Endothelial cell of umbilical vein (primary cell): ENCODE measurements around the gene CASP14. TPM values are rescaled to one million over a fixed set of nuclear protein-coding genes. Genes with fewer than 3 reads are reported as not detected.

Experiments used
- BruUV-seq: library from RNA; stranded (reverse); fragments of 400-500 nt; replicated peaks from 2 replicates; lab custom pipeline; 2021; lab: Mats Ljungman, UMichigan
- CTCF ChIA-PET: fragments of 300-600, 350-600 bp; sonication (Branson Sonifier 250); formaldehyde crosslinking; loops from one replicate; lab custom pipeline; 2021; ENCODE audit warnings: antibody characterized with exemption, inconsistent platforms; lab: Charles Lee
- POLR2A ChIA-PET: fragments of 300-600, 350-600 bp; sonication (Branson Sonifier 250); formaldehyde crosslinking; loops from one replicate; lab custom pipeline; 2021; ENCODE audit warnings: antibody characterized with exemption, inconsistent platforms; lab: Charles Lee
- DNase-seq: peaks from one replicate; pipeline ENCODE4 v3.0.0-alpha.2; 2011; ENCODE audit warnings: low read depth, low spot score
- FAIRE-seq: peaks from 2 replicates; lab custom pipeline; 2011; peaks lifted over from hg19 to GRCh38; lab: Jason Lieb, UNC
- H2AFZ ChIP-seq: 2 replicates; pipeline ENCODE4 v1.6.0; 2012; ENCODE audit warnings: low read depth, low read length, control low read depth, inconsistent platforms
- H3K27ac ChIP-seq: 2 replicates; pipeline ENCODE4 v1.5.1; 2011; ENCODE audit warnings: low read depth, mild to moderate bottlenecking, control low read depth, low read length, moderate library complexity; ENCODE audit not compliant: insufficient read depth
- H3K27me3 ChIP-seq, 2 experiments: 2 replicates each; pipeline versions ENCODE4 v1.6.0 to v1.6.1; 2011; ENCODE audit warnings: low read length in 2 of 2, mixed read lengths in 1 of 2; ENCODE audit not compliant: control insufficient read depth in 2 of 2, insufficient read depth in 2 of 2
- H3K36me3 ChIP-seq, 2 experiments: 2 replicates in 1 of 2; 3 replicates in 1 of 2; pipeline ENCODE4 v1.5.1; 2011; ENCODE audit warnings: low read length in 2 of 2, mild to moderate bottlenecking in 1 of 2, moderate library complexity in 1 of 2; ENCODE audit not compliant: control insufficient read depth in 2 of 2, insufficient read depth in 2 of 2; ENCODE audit errors: extremely low read depth in 1 of 2
- H3K4me1 ChIP-seq: 3 replicates; pipeline ENCODE4 v1.5.1; 2011; ENCODE audit warnings: mild to moderate bottlenecking, low read length; ENCODE audit not compliant: control insufficient read depth, insufficient read depth; ENCODE audit errors: extremely low read depth
- H3K4me2 ChIP-seq: 2 replicates; pipeline ENCODE4 v1.6.1; 2011; ENCODE audit warnings: low read length, control low read depth, mixed read lengths; ENCODE audit not compliant: insufficient read depth
- H3K4me3 ChIP-seq, 3 experiments: fragments of 200-600 bp in 1 of 3; sonication (generic), shearing (Covaris generic) in 1 of 3; replicated peaks in 1 of 3; 2 replicates each; pipeline ENCODE4 v1.5.1; 2011 to 2016; ENCODE audit warnings: control low read depth in 3 of 3, low read length in 3 of 3, mild to moderate bottlenecking in 2 of 3, inconsistent platforms in 1 of 3, low read depth in 1 of 3, moderate library complexity in 1 of 3; ENCODE audit not compliant: insufficient read depth in 1 of 3
- H3K79me2 ChIP-seq: 2 replicates; pipeline ENCODE4 v1.6.0; 2012; ENCODE audit warnings: low read length, inconsistent platforms; ENCODE audit not compliant: control insufficient read depth, insufficient read depth
- H3K9ac ChIP-seq: replicated peaks from 2 replicates; pipeline ENCODE3; 2011; ENCODE audit warnings: low read length, control low read depth; ENCODE audit not compliant: insufficient read depth; ENCODE audit errors: extremely low read depth
- H3K9me1 ChIP-seq: replicated peaks from 3 replicates; pipeline ENCODE4 v1.6.0; 2011; ENCODE audit warnings: mild to moderate bottlenecking, low read length; ENCODE audit not compliant: control insufficient read depth, insufficient read depth; ENCODE audit errors: extremely low read depth
- H3K9me3 ChIP-seq: replicated peaks from 2 replicates; pipeline ENCODE4 v1.5.1; 2012; ENCODE audit warnings: low read length, inconsistent platforms; ENCODE audit not compliant: control insufficient read depth, insufficient read depth
- H4K20me1 ChIP-seq: replicated peaks from 2 replicates; pipeline ENCODE3; 2011; ENCODE audit warnings: mild to moderate bottlenecking, low read length; ENCODE audit not compliant: control insufficient read depth, insufficient read depth; ENCODE audit errors: extremely low read depth
- EZH2 ChIP-seq: IDR thresholded peaks from 2 replicates; pipeline ENCODE4 v1.6.1; 2012; ENCODE audit warnings: borderline replicate concordance, low read depth, mild to moderate bottlenecking, moderate library complexity, low read length, inconsistent platforms; ENCODE audit not compliant: severe bottlenecking
- FOS ChIP-seq: IDR thresholded peaks from 2 replicates; pipeline ENCODE4 v1.6.1; 2011; ENCODE audit warnings: mild to moderate bottlenecking, low read length, moderate library complexity, borderline replicate concordance; ENCODE audit not compliant: insufficient read depth
- GATA2 ChIP-seq: IDR thresholded peaks from 2 replicates; pipeline ENCODE4 v1.7.0; 2011; ENCODE audit warnings: low read depth, mild to moderate bottlenecking, moderate library complexity, mixed read lengths, low read length; ENCODE audit not compliant: insufficient read length, insufficient read depth
- JUN ChIP-seq: IDR thresholded peaks from 2 replicates; pipeline ENCODE4 v1.6.1; 2011; ENCODE audit warnings: borderline replicate concordance, low read depth; ENCODE audit not compliant: insufficient read length, insufficient read depth
- MYC ChIP-seq: IDR thresholded peaks from one replicate; pipeline ENCODE4 v1.6.1; 2011; ENCODE audit warnings: mild to moderate bottlenecking, low read depth, low read length
- POLR2A ChIP-seq: IDR thresholded peaks from 2 replicates; pipeline ENCODE4 v1.6.1; 2012; ENCODE audit warnings: low read depth, mild to moderate bottlenecking, control low read depth, low read length
- POLR2AphosphoS5 ChIP-seq: IDR thresholded peaks from 2 replicates; pipeline ENCODE4 v1.6.1; 2012; ENCODE audit warnings: low read depth, mild to moderate bottlenecking, control low read depth, low read length, moderate library complexity; ENCODE audit not compliant: insufficient read depth
- dilution Hi-C: fragments of 300-500 bp; cut with MboI; formaldehyde crosslinking; loops from one replicate; pipeline ENCODE4 v1.15.0; 2019; ENCODE audit warnings: low sequenced_read_pairs; ENCODE audit not compliant: extremely low pct_ligation_motif_present
- intact Hi-C: fragments of 100-400 bp; cut with micrococcal nuclease; formaldehyde crosslinking; loops from one replicate; pipeline ENCODE4 v1.10.0; 2022
- polyA plus RNA-seq, 4 experiments: library from polyadenylated mRNA; depleted of rRNA in 3 of 4; stranded (reverse) in 3 of 4; unstranded in 1 of 4; fragments of >200 nt; gene quantifications; 2 replicates each; pipeline versions ENCODE4 v1.2.1 to v1.2.3, GENCODE V29; 2011 to 2012; ENCODE audit warnings: missing spikeins in 1 of 4
- total RNA-seq: library from RNA; stranded (reverse); gene quantifications from 2 replicates; pipeline ENCODE4 v1.2.3, GENCODE V29; 2021
- TF ChIP-seq, protein P1 (sequence below): IDR thresholded peaks from 2 replicates; pipeline ENCODE4 v1.6.1; 2011; ENCODE audit not compliant: insufficient read depth, insufficient read length
- TF ChIP-seq, protein P2 (sequence below), 2 donors: IDR thresholded peaks; 1 replicate in 1 of 2; 2 replicates in 1 of 2; pipeline ENCODE4 v1.5.1; 2011; ENCODE audit warnings: low read length in 2 of 2, mild to moderate bottlenecking in 2 of 2, moderate library complexity in 2 of 2, control low read depth in 1 of 2, inconsistent platforms in 1 of 2, low read depth in 1 of 2; ENCODE audit not compliant: insufficient read depth in 1 of 2; ENCODE audit errors: extremely low read depth in 1 of 2

The CASP14 gene
- total and polyA plus RNA-seq, 2 donors (not counting 3 experiments of a cell fraction or from before 2014, with no cell fraction given) = not detected

DNA sequence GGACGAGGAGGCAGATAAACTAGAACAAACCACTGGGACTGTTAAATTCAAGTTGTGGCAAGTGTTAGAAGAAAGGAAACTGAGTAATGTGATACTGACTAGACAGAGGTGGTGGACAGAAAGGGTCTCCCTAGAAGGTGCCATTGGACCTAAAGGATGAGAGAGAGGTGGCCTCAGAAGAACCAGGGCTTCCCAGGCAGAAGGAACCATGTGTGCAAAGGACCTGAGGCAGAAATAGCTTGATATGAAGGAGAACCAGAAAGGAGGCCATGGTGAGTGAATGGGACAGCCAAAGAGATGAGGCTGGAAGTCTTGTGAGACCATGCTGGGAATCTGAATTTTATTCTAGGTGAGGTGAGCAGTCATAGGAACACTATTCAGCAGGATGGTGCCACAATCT is 55.1 kb downstream of the CASP14 start:
- DNase-seq = no peak
- TF ChIP-seq POLR2AphosphoS5 (no peak), GATA2 (no peak), POLR2A (no peak), EZH2 (no peak), MYC (no peak), JUN (no peak), FOS (no peak)
- TF ChIP-seq, protein P1, sequence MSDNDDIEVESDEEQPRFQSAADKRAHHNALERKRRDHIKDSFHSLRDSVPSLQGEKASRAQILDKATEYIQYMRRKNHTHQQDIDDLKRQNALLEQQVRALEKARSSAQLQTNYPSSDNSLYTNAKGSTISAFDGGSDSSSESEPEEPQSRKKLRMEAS = no peak
- TF ChIP-seq, protein P2, sequence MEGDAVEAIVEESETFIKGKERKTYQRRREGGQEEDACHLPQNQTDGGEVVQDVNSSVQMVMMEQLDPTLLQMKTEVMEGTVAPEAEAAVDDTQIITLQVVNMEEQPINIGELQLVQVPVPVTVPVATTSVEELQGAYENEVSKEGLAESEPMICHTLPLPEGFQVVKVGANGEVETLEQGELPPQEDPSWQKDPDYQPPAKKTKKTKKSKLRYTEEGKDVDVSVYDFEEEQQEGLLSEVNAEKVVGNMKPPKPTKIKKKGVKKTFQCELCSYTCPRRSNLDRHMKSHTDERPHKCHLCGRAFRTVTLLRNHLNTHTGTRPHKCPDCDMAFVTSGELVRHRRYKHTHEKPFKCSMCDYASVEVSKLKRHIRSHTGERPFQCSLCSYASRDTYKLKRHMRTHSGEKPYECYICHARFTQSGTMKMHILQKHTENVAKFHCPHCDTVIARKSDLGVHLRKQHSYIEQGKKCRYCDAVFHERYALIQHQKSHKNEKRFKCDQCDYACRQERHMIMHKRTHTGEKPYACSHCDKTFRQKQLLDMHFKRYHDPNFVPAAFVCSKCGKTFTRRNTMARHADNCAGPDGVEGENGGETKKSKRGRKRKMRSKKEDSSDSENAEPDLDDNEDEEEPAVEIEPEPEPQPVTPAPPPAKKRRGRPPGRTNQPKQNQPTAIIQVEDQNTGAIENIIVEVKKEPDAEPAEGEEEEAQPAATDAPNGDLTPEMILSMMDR (IDR thresholded peaks at IDR 0.05; ENCODE audit: extremely low read depth in 1 of 2, insufficient read depth in 1 of 2, low read depth in 1 of 2, low read length in 2 of 2) = no peak
- CTCF ChIA-PET = interaction anchor here (2.0 kb wide), 1 partner anchor 13 kb away, joined by 8 read pairs; no protein-coding TSS in a partner anchor

More for the DNA sequence above, 55.1 kb downstream of the CASP14 start:
- H3K4me3 ChIP-seq = no peak overlapping the region
- H3K27ac ChIP-seq = no peak overlapping the region
- H3K4me1 ChIP-seq = peaks cover 10% of the 10 kb centered on the region
- H2AFZ ChIP-seq = no peak overlapping the region
- no peaks in the 10 kb centered on the region for H3K9me1 ChIP-seq
- no TSS peak for BruUV-seq
- peaks cover 0 to 3% of the 10 kb centered on the region in 2 experiments for H3K36me3 ChIP-seq
- no peaks in the 10 kb centered on the region for H3K9me3 ChIP-seq
- H3K79me2 ChIP-seq = peaks cover 19% of the 10 kb centered on the region
- no peak for FAIRE-seq
- no peaks in the 10 kb centered on the region for H3K27me3 ChIP-seq
- dilution Hi-C loops (no loop called here), intact Hi-C loops (loop anchor here (10.0 kb wide), 2 partner anchors 150 to 1080 kb away; partner anchors contain the start of gene FAM32A)
- POLR2A ChIA-PET = no interaction called here
- H3K4me2 ChIP-seq = no peak overlapping the region
- H4K20me1 ChIP-seq = no peaks in the 10 kb centered on the region
- no peak overlapping the region for H3K9ac ChIP-seq
